ENCODE data around the gene MTERF4.

GRCh38 chr2:241128266-241128665 is 26.2 kb upstream of the MTERF4 start:
- TF ChIP-seq CTCF (IDR thresholded peaks at IDR 0.05) (no peak), POLR2A (IDR thresholded peaks at IDR 0.05) (no peak), EP300 (IDR thresholded peaks at IDR 0.05) (no peak), POLR2AphosphoS5 (IDR thresholded peaks at IDR 0.05) (no peak)
